ENCODE results near the gene MAP4K4.

The MAP4K4 gene

DNA sequence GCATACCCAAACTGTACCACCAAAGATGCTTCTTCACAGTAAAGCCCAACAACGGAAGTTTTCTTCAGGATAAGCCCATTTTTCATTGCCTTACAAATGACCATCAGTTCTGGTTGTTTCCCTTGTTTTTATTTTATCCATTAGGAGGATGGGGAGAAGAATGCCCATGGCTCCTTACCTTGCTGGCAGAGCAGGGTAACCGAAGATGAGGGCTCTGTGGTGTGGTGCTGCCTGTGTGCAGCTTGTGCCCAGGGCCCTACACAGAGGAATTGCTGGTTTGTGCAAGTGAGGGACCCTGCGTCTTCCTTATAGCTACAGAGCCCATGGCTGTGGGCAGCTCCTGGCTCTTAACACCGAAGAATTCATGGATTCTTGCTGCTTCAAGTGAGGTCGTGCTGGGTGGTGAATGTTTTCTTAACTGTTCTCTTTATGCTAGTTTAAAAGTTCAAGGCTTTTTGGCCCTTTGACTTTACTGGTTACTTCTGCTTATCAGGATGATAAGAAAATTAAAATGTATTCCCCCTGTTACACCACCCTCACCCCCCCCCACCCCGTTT, 110.6 kb downstream of the MAP4K4 start:
- Histone ChIP-seq H3K4me2 (ENCODE audit: insufficient read depth, low read length) (no peak overlapping the region), H3K4me3 (ENCODE audit: low read depth in 1 of 2, low read length in 2 of 2) (no peak overlapping the region), H2AFZ (ENCODE audit: low read depth, low read length) (no peak overlapping the region), H3K27ac (ENCODE audit: low read length) (0 out of 2 replicates have a peak overlapping the region, but pooled peaks have one; percentile 10), H4K20me1 (ENCODE audit: insufficient read depth, low read length) (peaks cover 52% of the 10 kb centered on the region), H3K4me1 (ENCODE audit: insufficient read depth, low read length) (peaks cover 50% of the 10 kb centered on the region), H3K9ac (ENCODE audit: low read depth, low read length) (no peak overlapping the region), H3K9me3 (ENCODE audit: insufficient read depth, low read length, severe bottlenecking) (no peaks in the 10 kb centered on the region), H3K79me2 (ENCODE audit: insufficient read depth, low read length) (peaks cover 92% of the 10 kb centered on the region), H3K27me3 (ENCODE audit: insufficient read depth, low read length, poor library complexity) (no peaks in the 10 kb centered on the region), H3K36me3 (ENCODE audit: insufficient read depth, low read length) (peaks cover 3% of the 10 kb centered on the region; the same call in 1 of the 2 replicates)
- no peak for DNase-seq
- no peak for ATAC-seq (ENCODE audit: insufficient read depth, low read depth)
- TF ChIP-seq EZH2 (IDR thresholded peaks at IDR 0.05; ENCODE audit: borderline replicate concordance, low read depth, low read length, severe bottlenecking) = no peak
- TF ChIP-seq, protein P1, sequence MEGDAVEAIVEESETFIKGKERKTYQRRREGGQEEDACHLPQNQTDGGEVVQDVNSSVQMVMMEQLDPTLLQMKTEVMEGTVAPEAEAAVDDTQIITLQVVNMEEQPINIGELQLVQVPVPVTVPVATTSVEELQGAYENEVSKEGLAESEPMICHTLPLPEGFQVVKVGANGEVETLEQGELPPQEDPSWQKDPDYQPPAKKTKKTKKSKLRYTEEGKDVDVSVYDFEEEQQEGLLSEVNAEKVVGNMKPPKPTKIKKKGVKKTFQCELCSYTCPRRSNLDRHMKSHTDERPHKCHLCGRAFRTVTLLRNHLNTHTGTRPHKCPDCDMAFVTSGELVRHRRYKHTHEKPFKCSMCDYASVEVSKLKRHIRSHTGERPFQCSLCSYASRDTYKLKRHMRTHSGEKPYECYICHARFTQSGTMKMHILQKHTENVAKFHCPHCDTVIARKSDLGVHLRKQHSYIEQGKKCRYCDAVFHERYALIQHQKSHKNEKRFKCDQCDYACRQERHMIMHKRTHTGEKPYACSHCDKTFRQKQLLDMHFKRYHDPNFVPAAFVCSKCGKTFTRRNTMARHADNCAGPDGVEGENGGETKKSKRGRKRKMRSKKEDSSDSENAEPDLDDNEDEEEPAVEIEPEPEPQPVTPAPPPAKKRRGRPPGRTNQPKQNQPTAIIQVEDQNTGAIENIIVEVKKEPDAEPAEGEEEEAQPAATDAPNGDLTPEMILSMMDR (IDR thresholded peaks at IDR 0.05; ENCODE audit: borderline replicate concordance, extremely low read depth, low read length, poor library complexity, severe bottlenecking) = no peak

DNA sequence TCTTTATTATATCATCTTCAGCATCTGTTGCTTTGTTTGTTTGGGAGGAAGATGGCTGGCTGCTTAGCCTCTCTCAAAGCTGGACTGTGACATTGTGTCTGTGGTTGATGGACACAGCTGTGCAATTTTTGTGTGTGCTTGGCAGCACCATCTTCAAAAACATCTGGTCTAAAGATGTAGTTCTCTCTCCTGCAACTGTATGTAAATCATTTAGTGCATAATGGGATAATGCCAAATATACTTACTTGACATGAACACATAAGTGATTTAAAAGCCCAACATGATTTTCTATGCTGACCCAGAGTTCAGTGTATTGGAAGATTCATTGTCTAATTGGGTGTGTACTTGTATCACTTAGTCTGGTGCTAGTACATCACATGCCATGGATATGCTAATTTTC, 112.2 kb downstream of the MAP4K4 start:
- Histone ChIP-seq H3K27me3 (ENCODE audit: insufficient read depth, low read length, poor library complexity) (no peaks in the 10 kb centered on the region), H3K27ac (ENCODE audit: low read length) (no peak overlapping the region), H3K9me3 (ENCODE audit: insufficient read depth, low read length, severe bottlenecking) (no peaks in the 10 kb centered on the region), H3K4me1 (ENCODE audit: insufficient read depth, low read length) (peaks cover 34% of the 10 kb centered on the region), H2AFZ (ENCODE audit: low read depth, low read length) (no peak overlapping the region), H4K20me1 (ENCODE audit: insufficient read depth, low read length) (peaks cover 54% of the 10 kb centered on the region), H3K4me2 (ENCODE audit: insufficient read depth, low read length) (no peak overlapping the region), H3K4me3 (ENCODE audit: low read depth in 1 of 2, low read length in 2 of 2) (no peak overlapping the region), H3K79me2 (ENCODE audit: insufficient read depth, low read length) (peaks cover 92% of the 10 kb centered on the region), H3K9ac (ENCODE audit: low read depth, low read length) (no peak overlapping the region), H3K36me3 (ENCODE audit: insufficient read depth, low read length) (peaks cover 3% of the 10 kb centered on the region; the same call in 1 of the 2 replicates)
- ATAC-seq (ENCODE audit: insufficient read depth, low read depth) (no peak), DNase-seq (no peak)
- TF ChIP-seq, protein P1 (IDR thresholded peaks at IDR 0.05; ENCODE audit: borderline replicate concordance, extremely low read depth, low read length, poor library complexity, severe bottlenecking) = no peak
- TF ChIP-seq EZH2 (IDR thresholded peaks at IDR 0.05; ENCODE audit: borderline replicate concordance, low read depth, low read length, severe bottlenecking) = no peak

GRCh38 chr2:101811226-101812015, 113.9 kb downstream of the MAP4K4 start:
- Histone ChIP-seq H2AFZ (ENCODE audit: low read depth, low read length) (no peak overlapping the region), H3K4me2 (ENCODE audit: insufficient read depth, low read length) (no peak overlapping the region), H4K20me1 (ENCODE audit: insufficient read depth, low read length) (peaks cover 61% of the 10 kb centered on the region), H3K9ac (ENCODE audit: low read depth, low read length) (no peak overlapping the region), H3K9me3 (ENCODE audit: insufficient read depth, low read length, severe bottlenecking) (no peaks in the 10 kb centered on the region), H3K27me3 (ENCODE audit: insufficient read depth, low read length, poor library complexity) (no peaks in the 10 kb centered on the region), H3K4me3 (ENCODE audit: low read depth in 1 of 2, low read length in 2 of 2) (no peak overlapping the region), H3K27ac (ENCODE audit: low read length) (no peak overlapping the region), H3K79me2 (ENCODE audit: insufficient read depth, low read length) (peaks cover 99% of the 10 kb centered on the region), H3K36me3 (ENCODE audit: insufficient read depth, low read length) (peaks cover 3% of the 10 kb centered on the region; the same call in 1 of the 2 replicates), H3K4me1 (ENCODE audit: insufficient read depth, low read length) (peaks cover 17% of the 10 kb centered on the region)
- ATAC-seq (ENCODE audit: insufficient read depth, low read depth) (no peak), DNase-seq (no peak)
- TF ChIP-seq, protein P1 (IDR thresholded peaks at IDR 0.05; ENCODE audit: borderline replicate concordance, extremely low read depth, low read length, poor library complexity, severe bottlenecking) = no peak
- TF ChIP-seq EZH2 (IDR thresholded peaks at IDR 0.05; ENCODE audit: borderline replicate concordance, low read depth, low read length, severe bottlenecking) = no peak

Measured in DND-41 (cell line).